HFFc6 (cell line): Measurements from ENCODE around the gene STX11. TPM values are rescaled to one million over a fixed set of nuclear protein-coding genes. Genes with fewer than 3 reads are reported as not detected.

ENCODE experiments used
- DNase-seq: peaks from one replicate; pipeline ENCODE4 v3.0.0-alpha.2; 2018
- H3K27ac Mint-ChIP-seq: 2 replicates; pipeline ENCODE4 v1.8.0; 2020; ENCODE audit warnings: mild to moderate bottlenecking, mixed read lengths
- H3K27me3 Mint-ChIP-seq: 2 replicates; pipeline ENCODE4 v1.8.0; 2021; ENCODE audit warnings: mild to moderate bottlenecking, moderate library complexity, mixed read lengths; ENCODE audit not compliant: insufficient read depth
- H3K36me3 Mint-ChIP-seq: 2 replicates; pipeline ENCODE4 v1.8.0; 2021; ENCODE audit warnings: low read depth, mixed read lengths
- H3K4me1 Mint-ChIP-seq: 2 replicates; pipeline ENCODE4 v1.8.0; 2020; ENCODE audit warnings: low read depth, mixed read lengths
- H3K4me3 Mint-ChIP-seq: 2 replicates; pipeline ENCODE4 v1.8.0; 2020; ENCODE audit warnings: mild to moderate bottlenecking, moderate library complexity, mixed read lengths
- H3K9me3 Mint-ChIP-seq: 2 replicates; pipeline ENCODE4 v1.8.0; 2020; ENCODE audit warnings: mild to moderate bottlenecking, mixed read lengths
- total RNA-seq, 6 experiments: library from RNA; stranded (reverse); fragmentation: NEBNext Ultra II Directional; extraction: Animal tissue kit (Norgen Biotek cat#: 25700); gene quantifications; 2 replicates in 1 of 6; 3 replicates in 5 of 6; pipeline ENCODE4 v1.2.3, GENCODE V29; 2021
- TF ChIP-seq, protein P1 (sequence below): fragments of 200-600 bp; sonication (generic); IDR thresholded peaks from 2 replicates; pipeline ENCODE4 v1.5.0; 2021; ENCODE audit warnings: antibody characterized with exemption, mild to moderate bottlenecking

STX11 gene
- total RNA-seq, 6 experiments from 2014 or later = 0.30 to 0.53 (median 0.37) TPM

DNA sequence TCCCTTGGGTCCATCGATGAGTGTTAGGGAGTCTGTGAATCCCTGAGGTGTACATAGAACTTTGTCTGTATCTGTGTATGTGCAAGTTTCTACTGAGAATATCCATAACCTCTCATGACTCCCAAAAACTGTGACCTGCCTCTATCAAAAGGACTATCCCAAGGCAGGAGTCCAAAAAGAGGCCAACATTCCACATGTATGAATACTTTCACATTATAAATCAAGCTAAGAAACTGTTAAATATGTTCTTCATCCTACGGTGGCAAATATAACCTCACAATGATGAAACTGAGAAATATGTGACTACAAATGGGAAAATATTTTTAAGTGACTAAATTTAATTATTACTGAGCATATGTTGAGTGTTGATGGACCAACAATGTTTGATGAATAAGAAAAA is 16.1 kb upstream of the STX11 start:
- no peak for DNase-seq
- Mint-ChIP-seq H3K36me3 (0 out of 2 replicates have a peak, but pooled peaks cover 3% of the 10 kb centered on the region), H3K27me3 (peaks cover 5% of the 10 kb centered on the region; the same call in 1 of the 2 replicates), H3K9me3 (no peaks in the 10 kb centered on the region), H3K27ac (no peak overlapping the region), H3K4me1 (peaks cover 34% of the 10 kb centered on the region), H3K4me3 (no peak overlapping the region)
- TF ChIP-seq, protein P1, sequence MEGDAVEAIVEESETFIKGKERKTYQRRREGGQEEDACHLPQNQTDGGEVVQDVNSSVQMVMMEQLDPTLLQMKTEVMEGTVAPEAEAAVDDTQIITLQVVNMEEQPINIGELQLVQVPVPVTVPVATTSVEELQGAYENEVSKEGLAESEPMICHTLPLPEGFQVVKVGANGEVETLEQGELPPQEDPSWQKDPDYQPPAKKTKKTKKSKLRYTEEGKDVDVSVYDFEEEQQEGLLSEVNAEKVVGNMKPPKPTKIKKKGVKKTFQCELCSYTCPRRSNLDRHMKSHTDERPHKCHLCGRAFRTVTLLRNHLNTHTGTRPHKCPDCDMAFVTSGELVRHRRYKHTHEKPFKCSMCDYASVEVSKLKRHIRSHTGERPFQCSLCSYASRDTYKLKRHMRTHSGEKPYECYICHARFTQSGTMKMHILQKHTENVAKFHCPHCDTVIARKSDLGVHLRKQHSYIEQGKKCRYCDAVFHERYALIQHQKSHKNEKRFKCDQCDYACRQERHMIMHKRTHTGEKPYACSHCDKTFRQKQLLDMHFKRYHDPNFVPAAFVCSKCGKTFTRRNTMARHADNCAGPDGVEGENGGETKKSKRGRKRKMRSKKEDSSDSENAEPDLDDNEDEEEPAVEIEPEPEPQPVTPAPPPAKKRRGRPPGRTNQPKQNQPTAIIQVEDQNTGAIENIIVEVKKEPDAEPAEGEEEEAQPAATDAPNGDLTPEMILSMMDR = no peak

- Mint-ChIP-seq H3K27ac (no peak overlapping the region), H3K36me3 (no peaks in the 10 kb centered on the region), H3K27me3 (peaks cover 5% of the 10 kb centered on the region; the same call in 1 of the 2 replicates), H3K9me3 (no peaks in the 10 kb centered on the region), H3K4me3 (no peak overlapping the region), H3K4me1 (peaks cover 32% of the 10 kb centered on the region)
- DNase-seq = no peak
- TF ChIP-seq, protein P1 = no peak
These were observed 15.6 kb upstream of the STX11 start for GRCh38 chr6:144134737-144135136.

GRCh38 chr6:144138542-144138941 is 11.8 kb upstream of the STX11 start:
- H3K4me1 Mint-ChIP-seq = peaks cover 7% of the 10 kb centered on the region
- TF ChIP-seq, protein P1 = no peak
- no peaks in the 10 kb centered on the region for H3K36me3 Mint-ChIP-seq
- no peaks in the 10 kb centered on the region for H3K9me3 Mint-ChIP-seq
- peaks cover 3% of the 10 kb centered on the region for H3K27me3 Mint-ChIP-seq
- no peak for DNase-seq
- H3K4me3 Mint-ChIP-seq = no peak overlapping the region
- H3K27ac Mint-ChIP-seq = no peak overlapping the region

DNA sequence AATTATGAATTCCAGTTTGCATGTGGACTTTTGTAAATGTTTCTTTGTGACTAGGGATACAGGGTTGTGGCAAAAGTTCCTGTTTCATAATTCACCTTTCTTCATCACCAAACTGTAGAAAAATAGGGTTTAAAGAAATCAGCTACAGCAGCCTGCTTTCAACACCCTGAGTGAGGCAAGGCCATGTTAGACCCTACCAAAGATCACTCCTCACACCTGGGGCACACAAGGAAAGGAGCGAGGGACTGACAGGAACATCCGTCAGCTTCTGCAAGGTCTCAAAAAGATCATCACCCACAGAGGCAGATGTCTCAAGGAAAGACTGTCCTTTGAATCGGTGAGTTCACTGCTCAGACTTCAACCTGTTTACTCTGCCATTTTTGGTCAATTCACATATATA is 10.5 kb upstream of the STX11 start:
- DNase-seq = no peak
- TF ChIP-seq, protein P1 = no peak
- no peaks in the 10 kb centered on the region; the same call in none of the 2 replicates for H3K27me3 Mint-ChIP-seq
- peaks cover 3% of the 10 kb centered on the region for H3K4me1 Mint-ChIP-seq
- H3K4me3 Mint-ChIP-seq = no peak overlapping the region
- H3K36me3 Mint-ChIP-seq = no peaks in the 10 kb centered on the region
- no peak overlapping the region for H3K27ac Mint-ChIP-seq
- H3K9me3 Mint-ChIP-seq = no peaks in the 10 kb centered on the region

DNA sequence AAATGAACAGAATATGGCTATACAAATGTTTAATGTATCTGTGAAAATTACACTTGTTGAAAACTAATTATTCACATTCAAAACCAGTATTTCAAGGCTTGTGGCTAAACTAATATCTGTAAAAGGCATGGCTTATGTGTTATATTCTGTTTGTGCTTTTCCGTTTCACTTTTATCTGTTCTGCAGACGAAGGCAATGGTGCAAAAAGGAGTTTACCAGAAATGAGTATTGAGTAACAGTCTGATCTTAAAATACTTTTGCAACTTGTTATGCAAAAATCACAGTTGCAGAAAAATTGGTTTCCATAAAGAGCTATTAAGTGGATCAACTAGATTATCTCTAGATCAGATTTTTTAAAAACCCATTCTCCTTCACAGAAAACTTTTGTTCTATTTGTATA is 9.4 kb upstream of the STX11 start:
- TF ChIP-seq, protein P1 = no peak
- Mint-ChIP-seq H3K27me3 (no peaks in the 10 kb centered on the region; the same call in none of the 2 replicates), H3K4me1 (peaks cover 13% of the 10 kb centered on the region), H3K9me3 (no peaks in the 10 kb centered on the region), H3K4me3 (no peak overlapping the region), H3K27ac (no peak overlapping the region), H3K36me3 (no peaks in the 10 kb centered on the region)
- no peak for DNase-seq

DNA sequence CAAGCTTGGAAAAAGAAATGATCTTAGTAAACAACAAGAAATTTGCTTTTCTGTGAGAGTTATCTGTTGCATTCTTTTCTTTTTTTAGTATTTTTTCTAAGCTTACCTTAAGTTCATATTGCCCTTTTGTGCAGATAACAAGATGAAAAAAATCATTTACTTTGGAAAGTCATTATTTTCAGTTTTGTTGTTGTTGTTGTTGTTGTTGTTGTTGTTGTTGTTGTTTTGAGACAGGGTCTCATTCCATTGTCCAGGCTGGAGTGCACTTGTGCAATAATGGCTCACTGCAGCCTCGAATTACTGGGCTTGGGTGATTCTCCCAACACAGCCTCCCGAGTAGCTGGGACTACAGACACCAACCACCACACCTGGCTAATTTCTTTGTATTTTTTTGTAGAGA is 8.8 kb upstream of the STX11 start:
- Mint-ChIP-seq H3K4me1 (peaks cover 14% of the 10 kb centered on the region), H3K9me3 (no peaks in the 10 kb centered on the region), H3K36me3 (no peaks in the 10 kb centered on the region), H3K27ac (no peak overlapping the region), H3K4me3 (no peak overlapping the region), H3K27me3 (no peaks in the 10 kb centered on the region; the same call in none of the 2 replicates)
- no peak for DNase-seq
- TF ChIP-seq, protein P1 = no peak
